ENCODE data around the gene PDCD1.
"Not testable (repeated sequence)": the region's sequence is repeated elsewhere in the genome, so short reads cannot be mapped to it uniquely, and the experiment has no call there.

GRCh38 chr2:241906378-241906770 lies 47.7 kb upstream of the PDCD1 start:
- TF ChIP-seq CTCF (conservative IDR thresholded peaks at IDR 0.05 in 1 of 2, IDR thresholded peaks at IDR 0.05 in 1 of 2; ENCODE audit: low read depth in 1 of 2, low read length in 2 of 2); EZH2 (IDR thresholded peaks at IDR 0.05; ENCODE audit: low read length, missing control alignments): not testable (repeated sequence)
